Smooth muscle cell of the umbilical artery (primary cell): ENCODE data around the gene CCDC85A. TPM values are rescaled to one million over a fixed set of nuclear protein-coding genes. Genes with fewer than 3 reads are reported as not detected.

Experiments used
- total RNA-seq: library from RNA; depleted of rRNA; stranded (reverse); fragments of >200 nt; gene quantifications from 2 replicates; pipeline ENCODE4 v1.2.3, GENCODE V29; 2014

The CCDC85A gene
- 8.0 and 12.4 TPM in 2 replicates for total RNA-seq

GRCh38 chr2:56183643-56184499 is at the start of gene CCDC85A:
Gene CCDC85A, plus strand, starts transcription at chr2:56183990. Its CDS starts 635 bp downstream, at chr2:56184625.

